WTC11 (cell line): ENCODE data around the gene LRRC17.

Experiments
- ELF4 ChIP-seq: sonication (generic); formaldehyde crosslinking; IDR thresholded peaks from 2 replicates; pipeline ENCODE4 v1.8.1; 2022; ENCODE audit warnings: low read depth, mild to moderate bottlenecking, moderate library complexity, missing genetic modification reagents
- FOXP1 ChIP-seq: sonication (generic); formaldehyde crosslinking; IDR thresholded peaks from 2 replicates; pipeline ENCODE4 v1.8.0; 2022; ENCODE audit warnings: missing genetic modification reagents, mild to moderate bottlenecking, moderate library complexity, borderline replicate concordance
- TEAD4 ChIP-seq: sonication (generic); formaldehyde crosslinking; IDR thresholded peaks from 2 replicates; pipeline ENCODE4 v1.8.0; 2022; ENCODE audit warnings: mild to moderate bottlenecking, missing genetic modification reagents
- ZBTB21 ChIP-seq: sonication (generic); formaldehyde crosslinking; IDR thresholded peaks from 2 replicates; pipeline ENCODE4 v1.8.1; 2023; ENCODE audit warnings: mild to moderate bottlenecking, missing genetic modification reagents, borderline replicate concordance
- ZNF263 ChIP-seq: sonication (generic); formaldehyde crosslinking; IDR thresholded peaks from 2 replicates; pipeline ENCODE4 v1.8.1; 2022; ENCODE audit warnings: low read depth, mild to moderate bottlenecking, moderate library complexity, missing genetic modification reagents
- TF ChIP-seq, protein P1 (sequence below): sonication (generic); formaldehyde crosslinking; IDR thresholded peaks from 2 replicates; pipeline ENCODE4 v1.8.1; 2023; ENCODE audit warnings: mild to moderate bottlenecking, missing genetic modification reagents, moderate library complexity

DNA sequence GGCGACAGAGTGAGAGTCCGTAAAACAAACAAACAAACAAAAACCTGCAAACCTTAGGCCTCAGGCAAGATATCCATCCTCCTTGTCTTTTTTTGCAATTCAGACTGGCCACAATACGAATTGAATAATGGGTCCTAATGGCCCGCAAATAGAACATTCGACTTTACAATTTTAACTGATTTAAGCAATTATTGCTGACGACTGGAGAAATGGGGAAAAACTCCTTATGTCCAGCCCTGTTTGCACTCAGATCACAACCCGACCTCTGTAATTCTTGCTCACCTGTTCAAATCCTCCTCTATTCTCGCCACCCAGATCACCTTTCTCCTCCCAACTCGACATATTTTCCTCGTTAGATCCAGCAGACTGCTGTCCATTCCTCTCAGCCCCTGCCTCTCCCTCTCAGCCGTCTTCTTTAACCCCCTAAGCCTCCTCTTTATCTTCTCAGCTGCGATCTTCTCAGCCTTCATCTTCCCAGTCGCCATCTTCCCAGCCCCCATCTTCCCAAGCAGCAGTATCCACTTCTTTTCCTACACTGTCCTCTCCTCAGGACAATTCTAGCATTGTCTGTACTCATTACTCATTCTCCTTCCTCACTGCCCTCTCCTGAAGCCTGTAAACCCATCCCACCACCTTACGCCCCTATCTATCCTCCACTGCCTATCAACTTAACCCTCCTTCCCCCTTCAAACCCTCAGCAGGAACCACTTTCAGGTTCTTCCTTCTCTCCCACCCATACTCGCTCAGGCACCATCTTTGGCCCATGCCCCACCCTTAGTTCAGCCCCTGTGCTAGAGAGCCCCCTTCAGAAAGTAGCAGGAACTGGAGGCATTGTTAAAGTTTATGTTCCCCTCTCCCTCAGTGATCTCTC is 61.8 kb downstream of the LRRC17 start:
- TF ChIP-seq ELF4 (no peak), FOXP1 (CRISPR knock-in tag) (no peak), ZBTB21 (no peak), TEAD4 (CRISPR knock-in tag) (no peak), ZNF263 (no peak)
- TF ChIP-seq, protein P1, sequence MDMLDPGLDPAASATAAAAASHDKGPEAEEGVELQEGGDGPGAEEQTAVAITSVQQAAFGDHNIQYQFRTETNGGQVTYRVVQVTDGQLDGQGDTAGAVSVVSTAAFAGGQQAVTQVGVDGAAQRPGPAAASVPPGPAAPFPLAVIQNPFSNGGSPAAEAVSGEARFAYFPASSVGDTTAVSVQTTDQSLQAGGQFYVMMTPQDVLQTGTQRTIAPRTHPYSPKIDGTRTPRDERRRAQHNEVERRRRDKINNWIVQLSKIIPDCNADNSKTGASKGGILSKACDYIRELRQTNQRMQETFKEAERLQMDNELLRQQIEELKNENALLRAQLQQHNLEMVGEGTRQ (CRISPR knock-in tag), result no peak
